Right renal pelvis (tissue), 4 donors: ENCODE data around the gene GULP1. TPM values are rescaled to one million over a fixed set of nuclear protein-coding genes. Genes with fewer than 3 reads are reported as not detected.

ENCODE experiments used
- DNase-seq, 4 donors: peaks; one replicate each; pipeline ENCODE4 v3.0.0-alpha.2; 2013; ENCODE audit warnings: low read depth in 4 of 4, low spot score in 3 of 4, missing footprints in 1 of 4
- polyA plus RNA-seq, 4 donors: library from polyadenylated mRNA; unstranded; fragments of 120-200 nt; gene quantifications; one replicate each; pipeline ENCODE4 v1.2.1, GENCODE V29; 2013; ENCODE audit not compliant: insufficient read length in 4 of 4

The GULP1 gene
- polyA plus RNA-seq, 4 donors, result 60.1 to 71.4 (median 67.0) TPM

GRCh38 chr2:188320861-188321260 lies 29.2 kb downstream of the GULP1 start:
- no peak for DNase-seq

DNA sequence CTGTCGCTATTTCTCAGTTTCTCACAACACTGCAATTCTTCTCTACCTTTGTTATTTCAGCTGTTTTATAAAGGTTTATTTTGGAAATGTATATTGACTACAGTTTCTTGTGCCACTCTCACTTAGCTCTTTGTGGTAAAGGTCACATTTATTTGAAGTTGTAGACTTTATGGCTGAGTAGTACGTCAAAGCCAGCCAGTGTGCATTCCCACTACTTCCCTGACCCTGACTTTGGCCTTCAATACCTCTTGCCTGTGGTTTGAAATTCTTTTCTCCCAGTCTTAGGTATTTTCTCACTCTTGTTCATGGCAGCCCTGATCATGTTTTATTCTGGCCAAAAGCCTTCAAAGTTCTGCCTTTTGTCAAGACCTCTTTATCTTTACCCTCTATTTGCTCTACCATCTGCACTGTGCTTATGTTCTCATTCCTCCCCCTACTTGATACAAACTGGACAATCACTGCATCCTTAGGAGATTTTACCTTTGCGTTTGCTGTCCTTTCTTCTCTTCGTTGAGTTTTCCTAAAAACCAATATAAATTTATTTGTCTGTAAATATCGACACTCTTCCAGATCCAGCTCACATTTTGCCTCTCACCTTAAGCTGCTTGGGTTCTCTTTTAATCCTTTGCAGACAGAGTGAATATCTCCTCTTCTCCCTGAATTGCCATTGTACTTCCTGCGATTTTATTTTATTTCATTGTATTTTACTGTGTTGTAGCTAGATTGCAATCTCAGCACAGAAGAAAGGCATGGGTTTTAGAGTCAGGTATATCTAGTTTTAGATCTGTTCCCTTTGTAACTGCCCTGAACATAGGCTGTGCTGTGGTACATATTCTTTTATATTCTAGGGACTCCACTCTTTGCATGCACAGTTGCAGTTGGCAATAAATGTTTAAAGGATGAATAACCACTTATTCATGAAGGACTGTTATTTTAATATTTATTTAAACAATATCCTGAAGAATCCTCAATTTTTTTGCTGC lies 31.2 kb downstream of the GULP1 start:
- no peak for DNase-seq

DNA sequence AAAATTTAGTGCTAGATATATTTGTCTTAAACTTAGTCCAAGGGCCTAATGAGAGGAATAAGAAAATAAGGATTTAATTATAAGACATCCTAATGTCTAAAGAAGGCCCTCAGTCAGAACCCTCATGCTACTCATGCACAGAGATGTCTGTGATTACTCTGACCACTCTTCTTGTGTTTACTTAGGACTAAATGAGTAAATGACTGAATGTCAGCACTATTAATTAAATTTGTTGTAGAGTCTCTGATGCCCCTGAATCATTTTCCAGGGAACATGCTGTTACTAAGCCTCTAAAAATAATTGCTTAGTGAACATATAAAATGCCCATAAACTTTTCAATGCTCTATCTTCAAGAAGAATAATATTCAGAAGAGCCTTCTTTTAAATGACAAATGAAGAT lies 32.4 kb downstream of the GULP1 start:
- DNase-seq, result no peak

DNA sequence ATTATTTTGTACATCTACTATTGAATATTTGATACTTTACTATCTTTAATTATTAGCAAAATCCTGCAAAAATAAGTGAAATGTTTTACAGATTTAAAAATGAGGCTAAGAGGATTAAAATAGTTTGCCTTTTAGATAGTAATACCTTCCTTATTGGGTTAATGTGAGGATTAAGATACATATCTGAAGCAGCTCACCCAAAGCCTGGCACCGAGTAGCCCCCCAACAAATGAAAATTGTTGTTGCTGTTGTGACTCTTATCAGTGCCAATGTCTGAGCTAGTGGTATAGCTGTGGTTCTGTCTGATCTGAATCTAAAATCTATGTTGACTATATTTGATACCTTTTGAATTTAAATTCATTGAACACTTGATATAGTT lies 34.6 kb downstream of the GULP1 start:
- no peak for DNase-seq

DNA sequence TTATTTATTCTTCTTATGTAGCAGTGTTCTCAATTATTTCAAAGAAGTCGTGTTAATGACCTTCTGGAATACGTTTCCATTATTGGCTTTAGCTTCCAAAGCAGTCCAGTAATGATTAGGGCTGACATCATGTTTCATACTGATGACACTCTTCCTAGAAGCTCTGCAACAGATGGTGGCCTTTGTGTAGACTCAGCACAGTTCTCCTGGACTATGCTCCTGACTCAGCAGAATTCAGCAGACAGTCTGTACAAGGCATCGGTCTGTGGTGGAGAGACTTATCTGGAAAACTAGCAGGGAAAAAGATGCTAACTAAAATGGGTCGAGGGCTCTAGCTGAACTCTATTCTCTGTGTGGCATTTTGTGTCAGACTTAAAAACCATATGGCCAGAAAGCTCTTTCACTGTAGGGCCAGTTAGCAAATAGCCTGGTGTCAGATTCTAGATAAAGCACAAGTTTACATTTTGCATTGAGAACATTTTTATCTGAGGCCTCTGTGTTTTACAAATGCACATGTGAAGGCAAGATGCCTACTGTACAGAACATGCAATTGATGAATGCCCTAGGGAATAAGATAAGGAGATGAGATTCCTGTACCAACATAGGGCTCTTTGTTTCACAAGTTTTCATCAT lies 35.1 kb downstream of the GULP1 start:
- DNase-seq, result no peak

- no peak for DNase-seq
Observed at GRCh38 chr2:188327518-188328213, 36.0 kb downstream of the GULP1 start.

DNA sequence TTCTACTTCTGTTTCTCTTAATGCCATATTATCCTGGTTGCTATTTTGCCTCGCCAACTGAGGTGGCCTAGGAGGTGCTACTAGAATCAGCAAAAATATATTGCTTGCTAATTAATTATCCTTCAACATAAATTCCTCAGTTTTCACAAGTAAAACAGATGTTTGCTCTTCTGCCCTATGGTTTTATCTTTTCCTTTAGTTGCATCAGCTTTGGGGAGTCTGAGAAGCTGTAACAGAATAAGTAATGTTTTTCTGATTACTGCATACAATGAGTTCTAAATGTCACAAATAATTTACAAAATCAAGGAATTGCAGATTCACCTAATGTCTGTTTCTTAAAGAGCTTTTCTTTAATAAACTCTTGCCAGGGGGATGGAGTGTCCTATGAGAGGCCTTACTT lies 36.7 kb downstream of the GULP1 start:
- no peak for DNase-seq

DNA sequence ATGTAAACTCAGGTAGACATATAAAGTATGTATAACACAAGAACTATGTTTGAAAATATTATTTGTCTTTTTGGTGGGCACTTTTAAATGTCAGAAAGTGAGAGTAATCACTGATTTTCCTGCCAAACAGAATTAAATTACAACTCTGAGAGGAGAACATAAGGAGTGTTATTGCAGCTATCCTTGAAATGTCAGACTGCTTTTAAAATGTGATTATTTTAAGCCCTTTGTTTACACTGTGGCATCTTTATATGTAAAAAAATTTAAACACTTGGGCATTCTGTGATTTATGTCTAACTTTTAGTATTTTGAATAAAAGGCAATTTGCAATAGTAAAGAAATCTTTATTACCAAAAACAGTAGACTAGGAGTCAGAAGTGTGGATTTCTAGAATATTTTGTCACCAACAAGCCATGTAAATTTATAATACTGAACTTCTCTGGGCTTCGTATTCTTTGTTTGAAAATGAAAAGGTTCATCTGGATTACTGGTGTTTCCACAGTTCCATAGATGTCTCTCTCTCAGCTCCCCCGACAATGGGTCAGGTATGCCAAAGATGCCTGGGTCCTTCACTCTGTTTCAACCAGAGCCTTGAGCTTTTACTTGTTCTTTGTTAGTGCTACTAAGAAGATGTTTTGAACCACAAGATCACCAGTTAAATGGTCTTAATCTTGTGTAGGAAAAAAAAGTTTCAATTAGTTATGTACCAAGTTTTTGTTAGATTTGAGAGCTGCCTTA lies 38.8 kb downstream of the GULP1 start:
- DNase-seq, result no peak

GRCh38 chr2:188332619-188333018 lies 40.9 kb downstream of the GULP1 start:
- DNase-seq, result no peak

GRCh38 chr2:188333751-188334524 lies 42.3 kb downstream of the GULP1 start:
- no peak for DNase-seq

DNA sequence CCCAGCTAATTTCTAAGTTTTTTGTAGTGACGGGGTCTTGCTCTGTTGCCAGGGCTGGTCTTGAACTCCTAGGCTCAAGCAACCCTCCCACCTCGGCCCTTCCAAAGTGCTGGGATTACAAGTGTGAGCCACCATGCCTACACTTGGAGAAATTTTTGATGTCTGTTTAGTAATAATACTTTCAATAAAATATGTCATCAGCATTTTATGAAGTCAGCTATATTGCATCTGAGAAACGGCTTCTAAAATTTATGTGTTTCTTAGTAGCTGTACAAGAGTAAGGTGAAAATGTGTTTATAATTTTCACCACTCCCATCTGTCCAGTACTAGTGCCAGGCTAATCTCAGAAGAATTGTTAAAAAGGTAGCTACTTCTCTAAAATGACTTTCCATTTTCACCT lies 46.8 kb downstream of the GULP1 start:
- DNase-seq, result no peak

GRCh38 chr2:188340257-188340656 lies 48.6 kb downstream of the GULP1 start:
- DNase-seq, result no peak

DNA sequence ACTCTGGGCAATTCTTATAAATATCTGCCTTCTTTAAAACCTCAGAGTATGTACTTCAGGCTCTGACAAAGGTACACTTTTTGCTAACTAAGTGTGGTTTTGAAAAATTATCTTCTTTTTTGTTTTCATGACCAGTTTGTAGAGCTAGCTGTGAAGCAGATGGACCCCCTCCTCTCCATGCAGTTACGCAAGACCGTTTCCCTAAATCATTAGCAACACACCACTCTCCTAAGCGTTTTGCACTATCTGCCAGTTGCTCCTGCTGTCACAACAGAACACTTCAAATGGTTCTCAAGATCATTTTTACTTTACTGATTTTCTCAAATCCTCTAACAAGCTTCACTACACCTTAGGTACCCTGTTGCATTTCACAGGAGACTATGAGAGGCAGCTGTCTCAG lies 53.3 kb downstream of the GULP1 start:
- DNase-seq, result no peak

DNA sequence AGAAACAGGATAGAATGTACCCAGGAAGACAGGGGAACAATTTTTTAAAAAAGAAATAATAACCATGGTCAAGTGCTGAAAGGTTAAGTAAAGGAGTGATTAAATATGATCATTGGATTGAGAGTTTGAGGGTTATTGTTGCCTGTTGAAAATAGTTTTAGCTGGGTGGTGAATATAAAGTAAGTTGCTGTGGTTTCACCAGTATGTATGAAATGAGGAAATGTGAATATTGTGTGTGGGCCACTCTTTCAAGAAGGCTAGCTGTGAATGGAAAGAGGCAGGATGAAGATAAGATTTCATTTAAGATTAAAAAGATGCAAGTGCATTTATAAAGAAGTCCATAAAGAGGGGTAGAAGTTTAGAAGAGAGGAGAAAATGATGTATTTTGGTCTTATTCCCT lies 53.8 kb downstream of the GULP1 start:
- DNase-seq, result no peak

DNA sequence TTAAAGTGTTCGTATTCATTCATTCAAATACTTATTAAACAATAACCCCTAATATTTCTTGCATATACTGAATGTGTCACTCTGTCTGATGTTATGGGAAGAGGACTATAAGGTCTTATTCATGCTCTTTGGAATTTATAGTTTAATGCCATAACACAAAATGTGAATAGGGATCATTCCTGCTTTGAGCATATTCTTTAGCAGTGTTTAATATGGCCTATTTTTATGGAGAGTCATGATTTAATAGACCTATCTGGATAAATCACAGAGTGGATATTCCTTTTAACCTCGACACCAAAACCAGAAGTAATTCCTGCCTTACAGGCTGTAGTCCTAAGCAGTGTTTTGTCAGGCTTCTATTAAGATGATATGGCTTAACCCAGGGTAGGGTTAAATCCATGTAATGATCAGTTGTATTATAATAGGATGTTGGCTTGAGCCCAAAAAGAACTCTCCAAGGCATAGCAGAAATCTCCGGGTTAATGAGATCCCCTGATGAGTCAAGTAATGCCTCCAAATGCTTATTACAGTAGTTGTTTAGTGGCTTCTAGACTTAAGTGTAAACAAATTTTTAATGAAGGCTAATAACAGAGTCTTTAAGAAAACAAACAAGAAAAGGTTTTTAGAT lies 54.3 kb downstream of the GULP1 start:
- no peak for DNase-seq

DNA sequence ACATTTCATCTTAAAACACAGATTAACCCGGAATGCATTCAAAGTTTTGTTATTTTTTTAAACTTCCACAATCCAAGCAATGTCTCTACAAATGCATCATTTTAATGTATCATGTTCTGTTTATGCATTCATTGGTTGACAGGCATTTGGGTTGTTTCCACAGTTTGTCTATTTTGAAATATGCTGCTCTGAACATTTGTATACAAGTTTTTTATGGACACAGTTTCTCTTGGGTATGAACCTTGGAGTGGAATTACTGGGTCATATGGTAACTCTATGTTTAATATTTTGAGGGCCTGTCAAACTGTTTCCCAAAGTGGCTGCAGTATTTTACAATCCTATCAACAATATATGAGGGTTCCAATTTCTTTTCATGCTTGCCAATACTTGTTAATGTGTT lies 57.3 kb downstream of the GULP1 start:
- DNase-seq, result no peak

DNA sequence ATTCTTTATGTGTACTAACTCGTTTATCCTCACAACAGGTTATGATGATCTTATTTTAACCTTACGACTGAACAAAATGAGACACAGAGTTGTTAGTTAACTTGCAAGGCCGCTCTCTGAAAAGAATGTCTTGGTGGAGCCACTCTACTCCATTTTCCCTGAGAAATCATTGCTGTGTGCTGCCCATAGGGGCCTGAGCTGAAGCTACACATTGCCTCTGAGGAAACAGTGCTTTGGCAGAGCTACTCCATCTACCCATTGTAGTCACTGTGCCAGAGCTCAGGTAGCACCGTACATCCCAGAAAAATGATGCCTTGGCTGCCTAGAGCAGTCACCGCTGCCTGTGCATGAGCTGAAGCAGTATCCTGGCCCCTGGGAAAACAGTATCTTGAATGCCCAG lies 61.6 kb downstream of the GULP1 start:
- DNase-seq, result no peak

- no peak for DNase-seq
Observed at GRCh38 chr2:188360485-188361263, 69.0 kb downstream of the GULP1 start.
